Activated CD8-positive, alpha-beta T cell treated with anti-CD3 and anti-CD28 coated beads, Interleukin-2, amount 10 ng/mL, durations not matched to agents 7 days and 5 days (primary cell): Measurements from ENCODE around the gene ARHGEF33. TPM values are rescaled to one million over a fixed set of nuclear protein-coding genes. Genes with fewer than 3 reads are reported as not detected.

Experiments
- ATAC-seq: fragments of 150-1000 bp; cut with Tn5 transposase; one replicate; pipeline ENCODE4 v1.10.0; 2021; ENCODE audit warnings: moderate library complexity
- CTCF ChIA-PET: fragments of 350-600 bp; sonication (Branson Sonifier 250); formaldehyde crosslinking; loops from one replicate; lab custom pipeline; 2021; ENCODE audit warnings: antibody characterized with exemption; lab: Charles Lee
- POLR2A ChIA-PET: fragments of 350-600 bp; sonication (Branson Sonifier 250); formaldehyde crosslinking; loops from one replicate; lab custom pipeline; 2021; ENCODE audit warnings: antibody characterized with exemption; lab: Charles Lee
- DNase-seq: peaks from one replicate; pipeline ENCODE4 v3.0.0-alpha.2; 2020
- H3K27ac Mint-ChIP-seq: one replicate; pipeline ENCODE4 v1.8.0; 2021; ENCODE audit warnings: mild to moderate bottlenecking, mixed read lengths
- H3K27me3 Mint-ChIP-seq: one replicate; pipeline ENCODE4 v1.8.0; 2021; ENCODE audit warnings: low read depth, mixed read lengths
- H3K36me3 Mint-ChIP-seq: one replicate; pipeline ENCODE4 v1.8.0; 2021; ENCODE audit warnings: low read depth, mixed read lengths
- H3K4me1 Mint-ChIP-seq: one replicate; pipeline ENCODE4 v1.8.0; 2021; ENCODE audit warnings: low read depth, mixed read lengths
- H3K4me3 Mint-ChIP-seq: one replicate; pipeline ENCODE4 v1.8.0; 2021; ENCODE audit warnings: mild to moderate bottlenecking, mixed read lengths
- H3K9me3 Mint-ChIP-seq: one replicate; pipeline ENCODE4 v1.8.0; 2022; ENCODE audit warnings: mixed read lengths; ENCODE audit not compliant: insufficient read depth
- total RNA-seq, 2 experiments: library from RNA; stranded (reverse); gene quantifications; one replicate each; pipeline ENCODE4 v1.2.3, GENCODE V29; 2021

ARHGEF33 gene
- under 1 TPM in 1 of 2 experiments, not detected in 1; 0.08 TPM for total RNA-seq

DNA sequence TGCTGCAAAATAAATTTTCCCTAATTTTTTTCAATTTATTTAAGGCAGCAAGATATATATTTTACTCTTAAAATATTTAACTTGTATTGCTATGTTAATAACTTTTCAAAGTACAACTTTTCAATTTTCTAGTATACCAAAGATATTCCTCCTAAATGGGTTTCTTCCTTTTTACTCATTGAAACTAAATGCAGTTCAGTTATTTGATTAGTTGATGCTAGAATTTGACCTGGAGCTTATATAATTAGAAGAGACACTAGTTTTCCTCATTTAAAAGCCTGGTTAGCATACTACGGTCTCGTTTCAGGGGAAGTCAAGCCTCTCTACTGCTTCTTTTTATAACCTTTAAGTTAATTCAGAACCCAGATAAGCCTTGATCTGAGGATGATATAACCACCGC lies at the start of gene ARHGEF33:
Gene ARHGEF33, plus strand, starts transcription at position 301 of the 400 bp plus-strand sequence. CDS start 29,573 bp downstream, outside the sequence.
- H3K27me3 Mint-ChIP-seq: peaks cover 10% of the 10 kb centered on the region
- ATAC-seq (no peak), DNase-seq (no peak)
- POLR2A ChIA-PET: no interaction called here
- H3K4me3 Mint-ChIP-seq: no peak within 1 kb of the TSS
- CTCF ChIA-PET: no interaction called here
- no peaks in the 10 kb centered on the region for H3K36me3 Mint-ChIP-seq
- H3K9me3 Mint-ChIP-seq: no peaks in the 10 kb centered on the region
- no peak within 1 kb of the TSS for H3K27ac Mint-ChIP-seq
- no peaks in the 10 kb centered on the region for H3K4me1 Mint-ChIP-seq

DNA sequence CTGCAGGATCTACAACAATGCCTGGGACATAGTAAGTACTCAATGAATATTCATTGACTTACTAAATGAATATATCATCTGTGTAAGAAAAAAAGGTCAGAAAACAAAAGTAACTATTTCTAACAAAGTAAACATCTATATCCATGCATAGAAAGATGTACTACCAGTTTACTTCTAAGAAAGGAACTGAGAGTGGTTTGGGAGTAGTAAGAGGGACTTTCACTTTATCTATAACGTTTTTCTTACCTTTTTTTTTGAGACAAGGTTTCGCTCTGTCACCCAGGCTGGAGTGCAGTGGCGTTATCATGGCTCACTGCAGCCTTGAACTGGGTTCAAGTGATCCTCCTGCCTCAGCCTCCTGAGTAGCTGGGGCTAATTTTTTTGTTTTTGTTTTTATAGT lies 39.6 kb upstream of the ARHGEF33 start:
- Mint-ChIP-seq H3K27me3 (no peaks in the 10 kb centered on the region), H3K9me3 (no peaks in the 10 kb centered on the region), H3K4me3 (no peak overlapping the region), H3K27ac (no peak overlapping the region), H3K4me1 (no peaks in the 10 kb centered on the region), H3K36me3 (peaks cover 5% of the 10 kb centered on the region)
- POLR2A ChIA-PET: interaction anchor here (1.2 kb wide), 1 partner anchor 99 kb away, joined by 3 read pairs; the partner anchor contains the start of gene SRSF7
- DNase-seq (no peak), ATAC-seq (no peak)
- CTCF ChIA-PET: interaction anchor here (0.6 to 1.4 kb wide), 2 partner anchors 15 to 17 kb away, joined by 3 read pairs; no protein-coding TSS in a partner anchor

DNA sequence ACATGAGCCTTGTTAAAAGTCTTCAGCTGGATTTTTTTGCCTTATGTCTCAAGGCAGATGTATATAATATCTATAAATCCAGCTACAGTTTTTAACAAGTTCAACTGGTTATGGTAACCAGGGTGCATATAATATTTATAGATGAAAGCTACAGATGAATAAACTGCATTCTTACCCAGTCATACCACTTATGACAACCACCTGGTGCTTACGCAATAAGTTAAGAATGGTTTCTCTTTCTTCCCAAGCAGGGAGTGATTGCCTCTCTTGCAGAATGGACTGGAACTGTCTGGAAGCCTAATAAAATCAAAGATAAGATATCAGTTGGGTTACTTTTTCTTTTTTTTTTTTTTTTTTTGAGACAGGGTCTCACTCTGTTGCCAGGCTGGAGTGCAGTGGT lies 33.5 kb upstream of the ARHGEF33 start:
- ChIA-PET CTCF (no interaction called here), POLR2A (interaction anchor here (0.8 to 1.2 kb wide), 2 partner anchors 20 to 105 kb away, joined by 3 to 5 read pairs; partner anchors contain the start of genes DHX57, MORN2 and SRSF7)
- no peaks in the 10 kb centered on the region for H3K4me1 Mint-ChIP-seq
- peaks cover 17% of the 10 kb centered on the region for H3K36me3 Mint-ChIP-seq
- H3K9me3 Mint-ChIP-seq: no peaks in the 10 kb centered on the region
- H3K27ac Mint-ChIP-seq: no peak overlapping the region
- DNase-seq: no peak
- no peak overlapping the region for H3K4me3 Mint-ChIP-seq
- ATAC-seq: no peak
- H3K27me3 Mint-ChIP-seq: no peaks in the 10 kb centered on the region

DNA sequence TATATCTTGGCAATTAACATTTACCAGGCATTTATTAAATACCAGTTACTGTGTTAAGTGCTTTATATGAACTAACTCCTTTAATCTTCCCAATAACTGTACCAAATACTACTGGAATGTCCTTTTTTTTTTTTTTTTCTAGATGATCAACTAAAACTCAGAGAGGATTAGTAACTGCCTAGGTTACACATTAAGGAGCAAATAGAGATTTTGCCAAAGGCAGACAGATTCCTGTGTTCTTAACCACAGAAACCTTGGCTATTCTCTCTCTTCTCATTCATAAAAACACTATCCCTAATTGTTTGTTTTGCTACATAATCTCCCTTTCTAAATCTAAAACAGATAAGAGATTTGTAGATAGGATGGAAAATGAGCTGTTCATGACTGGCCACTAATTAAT lies 27.2 kb upstream of the ARHGEF33 start:
- no peak overlapping the region for H3K27ac Mint-ChIP-seq
- H3K4me3 Mint-ChIP-seq: no peak overlapping the region
- DNase-seq (no peak), ATAC-seq (no peak)
- H3K9me3 Mint-ChIP-seq: no peaks in the 10 kb centered on the region
- ChIA-PET CTCF (no interaction called here), POLR2A (no interaction called here)
- peaks cover 35% of the 10 kb centered on the region for H3K36me3 Mint-ChIP-seq
- H3K27me3 Mint-ChIP-seq: no peaks in the 10 kb centered on the region
- peaks cover 8% of the 10 kb centered on the region for H3K4me1 Mint-ChIP-seq

DNA sequence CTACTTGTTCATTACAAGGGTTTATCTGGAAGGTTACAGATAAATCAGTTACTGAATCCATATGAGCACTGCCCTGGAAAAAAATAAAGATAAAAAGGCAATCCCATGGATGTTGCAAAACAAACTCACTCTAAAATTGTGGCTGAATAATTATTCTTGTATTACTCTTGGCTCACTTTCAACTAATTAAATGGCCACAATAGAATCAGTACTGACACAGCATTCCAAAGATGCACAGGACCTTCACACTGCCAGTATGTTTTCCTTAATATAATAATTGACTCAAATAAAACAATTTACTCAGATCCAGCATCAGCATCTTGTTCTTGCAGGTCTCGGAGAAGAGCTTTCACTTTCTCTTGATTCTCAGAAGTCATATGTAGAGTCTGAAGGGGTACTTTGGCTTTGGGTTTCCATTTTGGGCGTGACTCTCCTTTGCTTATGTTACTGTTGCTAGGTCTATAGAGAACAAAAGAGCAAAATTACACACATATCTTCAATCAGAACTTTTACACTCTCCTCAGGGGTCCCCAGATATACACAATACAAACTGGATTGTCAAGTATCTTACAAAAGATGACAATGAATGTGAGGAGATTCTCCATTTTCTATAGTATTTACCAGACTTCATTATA lies 26.5 kb upstream of the ARHGEF33 start:
- DNase-seq (no peak), ATAC-seq (peak; percentile 63)
- ChIA-PET CTCF (no interaction called here), POLR2A (interaction anchor here (1.0 kb wide), 1 partner anchor 112 kb away, joined by 3 read pairs; the partner anchor contains the start of gene SRSF7)
- Mint-ChIP-seq H3K9me3 (no peaks in the 10 kb centered on the region), H3K36me3 (peaks cover 38% of the 10 kb centered on the region), H3K27ac (no peak overlapping the region), H3K27me3 (no peaks in the 10 kb centered on the region), H3K4me3 (no peak overlapping the region), H3K4me1 (peaks cover 8% of the 10 kb centered on the region)

DNA sequence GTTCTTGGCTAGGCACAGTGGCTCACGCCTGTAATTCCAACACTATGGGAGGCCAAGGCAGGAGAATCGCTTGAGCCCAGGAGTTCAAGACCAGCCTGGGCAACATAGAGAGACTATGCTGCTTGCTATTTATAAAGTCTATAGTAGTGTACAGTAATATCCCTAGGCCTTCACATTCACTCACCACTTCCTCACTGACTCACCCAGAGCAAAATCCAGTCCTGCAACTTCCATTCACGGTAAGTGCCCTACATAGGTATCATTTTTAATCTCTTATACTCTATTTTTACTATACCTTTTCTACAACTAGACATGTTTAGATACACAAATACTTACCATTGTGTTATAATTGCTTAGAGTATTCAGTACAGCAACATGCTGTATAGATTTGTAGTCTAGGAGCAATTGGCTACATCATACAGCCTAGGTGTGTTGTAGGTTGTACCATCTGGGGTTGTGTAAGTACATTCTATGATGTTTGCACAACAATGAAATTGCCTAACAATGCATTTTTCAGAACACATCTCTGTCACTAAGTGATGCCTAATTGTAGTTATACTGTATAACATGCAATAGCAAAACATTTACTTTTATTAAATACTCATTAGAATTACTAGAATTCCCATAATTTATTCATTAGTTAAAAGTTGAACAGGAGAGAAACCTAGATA lies 22.8 kb upstream of the ARHGEF33 start:
- H3K4me1 Mint-ChIP-seq: peaks cover 8% of the 10 kb centered on the region
- H3K27ac Mint-ChIP-seq: no peak overlapping the region
- no peaks in the 10 kb centered on the region for H3K27me3 Mint-ChIP-seq
- no peak overlapping the region for H3K4me3 Mint-ChIP-seq
- POLR2A ChIA-PET: no interaction called here
- H3K9me3 Mint-ChIP-seq: peaks cover 7% of the 10 kb centered on the region
- ATAC-seq (no peak), DNase-seq (no peak)
- peaks cover 29% of the 10 kb centered on the region for H3K36me3 Mint-ChIP-seq
- CTCF ChIA-PET: no interaction called here

DNA sequence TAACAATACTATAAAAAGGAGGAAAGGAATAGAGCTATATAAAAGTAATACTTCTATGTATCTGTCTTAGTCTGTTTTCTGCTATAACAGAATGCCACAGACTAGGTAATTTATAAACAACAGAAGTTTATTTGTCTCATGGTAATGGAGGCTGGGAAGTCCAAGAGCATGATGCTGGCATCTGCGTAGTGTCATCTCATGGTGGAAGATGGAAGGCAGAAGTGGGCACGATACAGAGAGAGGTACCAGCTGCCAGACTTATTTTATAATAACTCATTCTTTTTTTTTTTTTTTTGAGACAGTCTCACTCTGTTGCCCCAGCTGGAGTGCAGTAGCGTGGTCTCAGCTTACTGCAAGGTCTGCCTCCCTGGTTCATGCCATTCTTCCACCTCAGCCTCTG lies 18.2 kb upstream of the ARHGEF33 start:
- H3K4me3 Mint-ChIP-seq: no peak overlapping the region
- no peak for DNase-seq
- no peak for ATAC-seq
- peaks cover 25% of the 10 kb centered on the region for H3K36me3 Mint-ChIP-seq
- H3K27me3 Mint-ChIP-seq: no peaks in the 10 kb centered on the region
- no peak overlapping the region for H3K27ac Mint-ChIP-seq
- peaks cover 18% of the 10 kb centered on the region for H3K4me1 Mint-ChIP-seq
- CTCF ChIA-PET: no interaction called here
- peaks cover 15% of the 10 kb centered on the region for H3K9me3 Mint-ChIP-seq
- POLR2A ChIA-PET: no interaction called here

DNA sequence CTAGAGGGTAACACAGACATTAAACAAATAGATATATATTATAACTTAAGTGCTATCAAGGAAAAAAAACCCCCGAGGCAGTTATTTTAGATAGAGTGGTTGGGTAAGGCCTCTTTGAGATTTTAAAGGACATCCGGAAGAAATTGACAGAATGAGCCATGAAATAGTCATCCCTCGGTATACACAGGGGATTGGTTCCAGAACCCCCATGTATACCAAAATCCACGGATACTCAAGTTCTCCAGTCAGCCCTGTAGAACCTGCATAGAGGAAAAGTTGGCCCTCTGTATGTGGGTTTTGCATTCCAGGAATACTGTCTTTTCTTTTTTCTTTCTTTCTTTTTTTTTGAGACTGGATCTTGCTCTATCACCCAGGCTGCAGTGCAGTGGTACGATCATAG lies 15.9 kb upstream of the ARHGEF33 start:
- no peak overlapping the region for H3K4me3 Mint-ChIP-seq
- ATAC-seq (no peak), DNase-seq (no peak)
- H3K27me3 Mint-ChIP-seq: no peaks in the 10 kb centered on the region
- CTCF ChIA-PET: no interaction called here
- H3K27ac Mint-ChIP-seq: no peak overlapping the region
- peaks cover 22% of the 10 kb centered on the region for H3K4me1 Mint-ChIP-seq
- POLR2A ChIA-PET: interaction anchor here (0.6 to 1.5 kb wide), 2 partner anchors 34 to 123 kb away, joined by 4 to 5 read pairs; partner anchors contain the start of gene SRSF7
- peaks cover 15% of the 10 kb centered on the region for H3K9me3 Mint-ChIP-seq
- peaks cover 20% of the 10 kb centered on the region for H3K36me3 Mint-ChIP-seq

DNA sequence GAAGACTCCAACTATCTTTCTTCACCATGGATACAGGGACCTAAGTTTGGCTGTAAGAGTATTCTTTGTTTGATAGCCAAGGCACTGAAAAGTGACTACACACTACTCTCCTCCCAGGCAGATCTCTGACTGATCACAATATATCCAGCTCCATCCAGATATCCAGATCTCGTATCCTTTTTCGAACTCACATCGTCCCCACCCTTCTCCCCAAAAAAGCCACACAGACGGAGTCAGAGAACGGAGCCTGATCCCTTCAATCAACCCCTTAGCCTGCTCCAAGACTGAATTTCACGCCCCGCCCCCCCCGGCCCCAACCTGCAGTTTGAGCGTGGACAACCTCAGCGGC lies 14.5 kb upstream of the ARHGEF33 start:
- Mint-ChIP-seq H3K9me3 (peaks cover 8% of the 10 kb centered on the region), H3K4me1 (peaks cover 22% of the 10 kb centered on the region), H3K4me3 (peak overlapping the region; percentile 99), H3K27ac (peak overlapping the region; percentile 93), H3K27me3 (no peaks in the 10 kb centered on the region), H3K36me3 (peaks cover 14% of the 10 kb centered on the region)
- POLR2A ChIA-PET: interaction anchor here (1.0 kb wide), 1 partner anchor 239 kb away, joined by 3 read pairs; no protein-coding TSS in a partner anchor
- CTCF ChIA-PET: interaction anchor here (1.9 kb wide), 1 partner anchor 72 kb away, joined by 7 read pairs; no protein-coding TSS in a partner anchor
- no peak for DNase-seq
- ATAC-seq: peak; percentile 3

DNA sequence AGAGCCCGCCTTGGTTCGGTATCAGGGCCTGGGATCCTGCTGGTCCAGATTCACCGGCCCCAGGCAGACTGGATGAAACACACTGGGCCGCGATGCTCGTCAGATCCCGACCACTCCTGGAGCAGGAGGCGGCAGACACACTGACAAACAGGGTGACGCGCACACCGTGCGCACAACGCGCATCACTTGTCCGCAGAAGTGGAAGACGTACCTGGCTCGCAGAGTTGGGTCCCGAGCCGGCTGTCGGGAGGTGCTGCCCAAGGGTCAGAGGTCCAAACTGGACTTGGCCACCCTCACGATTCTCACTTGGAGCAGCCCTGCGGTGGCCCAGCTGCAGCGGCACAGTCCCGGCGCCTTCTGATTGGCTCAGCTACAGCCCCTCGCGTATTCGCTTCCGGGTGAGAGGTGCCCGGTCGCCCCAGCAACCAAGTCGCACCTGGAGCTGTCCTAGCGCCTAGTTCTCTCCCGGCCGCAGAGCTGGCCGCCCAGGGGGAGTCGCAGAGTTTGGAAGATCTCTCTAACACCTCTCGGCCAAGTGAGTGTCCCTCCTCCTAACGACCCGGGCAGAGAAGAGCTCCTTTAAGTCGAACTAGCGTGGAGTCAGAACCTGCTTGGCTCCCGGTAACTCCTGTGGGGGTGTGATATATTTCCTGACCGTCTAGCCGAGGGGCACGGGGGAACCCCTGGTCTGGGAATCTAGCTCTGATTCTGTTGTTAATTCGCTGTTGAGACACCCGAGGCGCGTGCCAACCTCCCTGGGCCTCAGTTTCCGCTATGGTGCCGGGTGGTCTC lies 13.9 kb upstream of the ARHGEF33 start, which contains the start of the genes DHX57 and MORN2:
Gene DHX57, minus strand, starts transcription at position 359 of the 792 bp plus-strand sequence. CDS start 7,529 bp downstream, outside the sequence.
Gene MORN2, plus strand, starts transcription at position 401 of the 792 bp plus-strand sequence.
- peak within 1 kb of the TSS; percentile 99 for H3K4me3 Mint-ChIP-seq
- ChIA-PET CTCF (interaction anchor here (1.9 kb wide), 1 partner anchor 71 kb away, joined by 7 read pairs; no protein-coding TSS in a partner anchor), POLR2A (interaction anchor here (0.6 to 1.0 kb wide), 4 partner anchors 20 to 238 kb away, joined by 3 to 5 read pairs (median 3); partner anchors contain the start of gene SRSF7)
- no peaks in the 10 kb centered on the region for H3K27me3 Mint-ChIP-seq
- peak; percentile 99 for ATAC-seq
- peak within 1 kb of the TSS; percentile 93 for H3K27ac Mint-ChIP-seq
- peaks cover 8% of the 10 kb centered on the region for H3K9me3 Mint-ChIP-seq
- peak; percentile 88 for DNase-seq
- H3K36me3 Mint-ChIP-seq: peaks cover 14% of the 10 kb centered on the region
- H3K4me1 Mint-ChIP-seq: peaks cover 22% of the 10 kb centered on the region

DNA sequence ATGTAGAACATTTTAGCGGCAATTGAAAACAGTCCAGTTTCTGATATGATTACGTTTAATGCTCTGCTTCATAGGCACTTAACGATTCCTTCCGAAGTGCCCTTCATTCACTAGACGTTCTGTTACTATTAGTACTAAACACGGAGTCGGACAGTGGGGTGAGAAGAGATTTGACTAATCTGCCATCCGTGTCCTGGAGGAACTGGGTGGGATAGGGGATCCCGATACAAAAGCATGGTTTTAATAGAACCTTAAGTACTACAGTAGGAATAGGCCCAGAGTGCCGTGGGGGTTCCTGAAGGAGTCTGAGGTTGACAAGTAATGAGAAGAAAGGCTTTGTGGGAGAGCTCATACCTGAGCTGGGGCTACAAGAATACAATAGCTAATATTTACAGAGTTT lies 13.3 kb upstream of the ARHGEF33 start:
- Mint-ChIP-seq H3K4me1 (peaks cover 22% of the 10 kb centered on the region), H3K27me3 (no peaks in the 10 kb centered on the region), H3K9me3 (peaks cover 8% of the 10 kb centered on the region), H3K27ac (peak overlapping the region; percentile 93), H3K36me3 (peaks cover 13% of the 10 kb centered on the region), H3K4me3 (peak overlapping the region; percentile 99)
- CTCF ChIA-PET: interaction anchor here (1.9 kb wide), 1 partner anchor 71 kb away, joined by 7 read pairs; no protein-coding TSS in a partner anchor
- POLR2A ChIA-PET: interaction anchor here (0.6 to 1.0 kb wide), 3 partner anchors 20 to 126 kb away, joined by 3 to 5 read pairs (median 3); partner anchors contain the start of gene SRSF7
- DNase-seq: no peak
- no peak for ATAC-seq
